ENCODE data around the gene EIF4E3.

Gene EIF4E3

DNA sequence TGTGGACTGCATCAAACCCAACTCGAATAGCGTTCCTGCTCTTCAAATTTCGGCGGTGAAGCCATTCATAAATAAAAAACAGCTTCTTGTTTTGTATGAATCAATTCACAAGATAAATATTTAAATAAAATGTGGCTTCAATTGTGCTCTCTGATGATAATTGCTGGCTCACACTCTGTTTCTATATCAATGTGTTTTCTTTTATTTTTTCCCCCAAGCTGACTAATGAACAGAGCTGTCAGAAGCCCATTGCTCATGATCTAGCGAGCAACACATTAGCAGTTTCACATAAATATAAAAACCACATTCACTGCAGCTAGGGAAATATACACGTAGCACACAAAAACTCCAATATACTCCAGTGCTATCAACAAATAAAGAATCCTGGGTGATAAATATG is 96.7 kb downstream of the EIF4E3 start:
- Histone ChIP-seq H3K27ac (ENCODE audit: low read depth, low read length) (no peak overlapping the region), H3K27me3 (ENCODE audit: insufficient read depth, low read length) (peaks cover 3% of the 10 kb centered on the region; the same call in 1 of the 2 replicates), H3K4me1 (ENCODE audit: control insufficient read depth, insufficient read depth, low read length, unreplicated experiment) (peaks cover 7% of the 10 kb centered on the region), H3K36me3 (ENCODE audit: insufficient read depth, low read length) (no peaks in the 10 kb centered on the region), H2AFZ (ENCODE audit: low read length, unreplicated experiment) (no peak overlapping the region), H3K79me2 (ENCODE audit: control insufficient read depth, insufficient read depth, low read length, unreplicated experiment) (no peaks in the 10 kb centered on the region), H3K4me3 (ENCODE audit: low read depth, low read length) (no peak overlapping the region)

DNA sequence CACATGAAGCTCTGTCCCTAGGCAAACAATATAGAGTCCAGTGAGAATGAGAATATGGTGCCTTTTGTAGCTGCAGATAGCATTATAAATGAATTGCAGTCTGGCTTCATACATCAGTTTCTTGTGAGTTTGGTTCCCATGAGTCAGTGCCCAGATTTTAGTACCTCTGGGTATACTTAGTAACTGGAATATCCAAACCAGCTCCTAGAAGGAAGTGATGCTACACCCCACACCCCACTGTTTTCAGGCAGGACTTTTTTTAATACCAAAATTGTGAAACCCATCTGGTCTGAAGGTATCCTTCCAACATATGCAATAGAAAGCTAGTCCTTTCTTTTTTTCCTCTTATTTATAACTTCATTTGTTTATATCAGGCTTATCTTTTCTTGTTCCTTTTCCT is 99.5 kb downstream of the EIF4E3 start:
- Histone ChIP-seq H2AFZ (ENCODE audit: low read length, unreplicated experiment) (no peak overlapping the region), H3K27ac (ENCODE audit: low read depth, low read length) (no peak overlapping the region), H3K36me3 (ENCODE audit: insufficient read depth, low read length) (no peaks in the 10 kb centered on the region), H3K79me2 (ENCODE audit: control insufficient read depth, insufficient read depth, low read length, unreplicated experiment) (no peaks in the 10 kb centered on the region), H3K4me1 (ENCODE audit: control insufficient read depth, insufficient read depth, low read length, unreplicated experiment) (peaks cover 7% of the 10 kb centered on the region), H3K4me3 (ENCODE audit: low read depth, low read length) (no peak overlapping the region), H3K27me3 (ENCODE audit: insufficient read depth, low read length) (peaks cover 31% of the 10 kb centered on the region)
